Measurements from ENCODE around the gene FADS6.
"Not testable (repeated sequence)": the region's sequence is repeated elsewhere in the genome, so short reads cannot be mapped to it uniquely, and the experiment has no call there.

The FADS6 gene

GRCh38 chr17:74920642-74921025 is 27.2 kb upstream of the FADS6 start:
- no peak for DNase-seq (ENCODE audit: low read depth)

GRCh38 chr17:74920306-74920620 is 26.8 kb upstream of the FADS6 start:
- DNase-seq (ENCODE audit: low read depth) = no peak

- DNase-seq (ENCODE audit: low read depth) = no peak
These were observed 26.2 kb upstream of the FADS6 start for GRCh38 chr17:74919440-74920305.

GRCh38 chr17:74918906-74919305 is 25.5 kb upstream of the FADS6 start:
- no peak for DNase-seq (ENCODE audit: low read depth)

GRCh38 chr17:74917430-74917829 is 24.0 kb upstream of the FADS6 start:
- DNase-seq (ENCODE audit: low read depth) = no peak

- DNase-seq (ENCODE audit: low read depth) = no peak
These were observed 23.4 kb upstream of the FADS6 start for GRCh38 chr17:74916851-74917199.

- no peak for DNase-seq (ENCODE audit: low read depth)
These were observed 22.9 kb upstream of the FADS6 start for GRCh38 chr17:74916136-74916850.

GRCh38 chr17:74911423-74911822 is 18.0 kb upstream of the FADS6 start:
- DNase-seq (ENCODE audit: low read depth) = not testable (repeated sequence)

GRCh38 chr17:74909097-74909496 is 15.7 kb upstream of the FADS6 start:
- DNase-seq (ENCODE audit: low read depth) = not testable (repeated sequence)

- no peak for DNase-seq (ENCODE audit: low read depth)
These were observed 13.6 kb upstream of the FADS6 start for GRCh38 chr17:74907012-74907411.

GRCh38 chr17:74906214-74906793 is 12.9 kb upstream of the FADS6 start:
- DNase-seq (ENCODE audit: low read depth) = not testable (repeated sequence)

GRCh38 chr17:74904687-74905409 is 11.4 kb upstream of the FADS6 start:
- no peak for DNase-seq (ENCODE audit: low read depth)

GRCh38 chr17:74903671-74904070 is 10.2 kb upstream of the FADS6 start:
- DNase-seq (ENCODE audit: low read depth) = no peak

GRCh38 chr17:74903034-74903433 is 9.6 kb upstream of the FADS6 start:
- DNase-seq (ENCODE audit: low read depth) = no peak

GRCh38 chr17:74901353-74902135 is 8.1 kb upstream of the FADS6 start:
- DNase-seq (ENCODE audit: low read depth) = no peak

GRCh38 chr17:74900208-74900607 is 6.8 kb upstream of the FADS6 start:
- DNase-seq (ENCODE audit: low read depth) = no peak

GRCh38 chr17:74898376-74898946 is 5.0 kb upstream of the FADS6 start:
- no peak for DNase-seq (ENCODE audit: low read depth)

GRCh38 chr17:74893936-74894671 is 671 bp upstream of the FADS6 start:
- DNase-seq (ENCODE audit: low read depth) = no peak

- DNase-seq (ENCODE audit: low read depth) = no peak
These were observed 1.2 kb downstream of the FADS6 start for GRCh38 chr17:74892013-74892841.

GRCh38 chr17:74890554-74890953 is 2.9 kb downstream of the FADS6 start:
- no peak for DNase-seq (ENCODE audit: low read depth)

All from T-helper 22 cell (primary cell).